Measurements from ENCODE around the gene COPZ1. TPM values are rescaled to one million over a fixed set of nuclear protein-coding genes. Genes with fewer than 3 reads are reported as not detected.

The COPZ1 gene
- total and polyA plus RNA-seq, 9 of the 15 experiments (the other 6 are each of a cell fraction or from before 2014, with no cell fraction given), result 137 to 487 (median 233) TPM

- TF ChIP-seq BACH1 (tag; IDR thresholded peaks at IDR 0.05) (no peak), HDAC8 (tag; IDR thresholded peaks at IDR 0.05) (no peak), ZNF778 (CRISPR knock-in tag; IDR thresholded peaks at IDR 0.05) (no peak), SRF (CRISPR knock-in tag; IDR thresholded peaks at IDR 0.05) (0 out of 4 replicates have a peak, but pooled peaks of 1 of the 2 experiments have one; percentile 29), TBL1XR1 (IDR thresholded peaks at IDR 0.05; ENCODE audit: low read length in 2 of 2) (peak; percentile 87 to 94), RBM22 (IDR thresholded peaks at IDR 0.05; ENCODE audit: low read depth, low read length, poor library complexity, severe bottlenecking) (no peak), EP400 (IDR thresholded peaks at IDR 0.05) (no peak), PCBP2 (IDR thresholded peaks at IDR 0.05; ENCODE audit: low read depth, low read length, poor library complexity, severe bottlenecking) (no peak), HNRNPH1 (optimal IDR thresholded peaks at IDR 0.05; ENCODE audit: low read depth, low read length) (no peak), NFE2L1 (tag; IDR thresholded peaks at IDR 0.05; ENCODE audit: borderline replicate concordance, low read depth) (no peak), ZNF354B (CRISPR knock-in tag; IDR thresholded peaks at IDR 0.05) (0 out of 2 replicates have a peak, but pooled peaks have one; percentile 23), NCOA6 (IDR thresholded peaks at IDR 0.05) (no peak), BMI1 (IDR thresholded peaks at IDR 0.05; ENCODE audit: low read length) (no peak), TCF7L2 (IDR thresholded peaks at IDR 0.05; ENCODE audit: low read depth, low read length) (no peak), ETS1 (conservative IDR thresholded peaks at IDR 0.05; ENCODE audit: control insufficient read depth, low read depth, low read length) (no peak), FOS (IDR thresholded peaks at IDR 0.05; ENCODE audit: extremely low read depth, insufficient read length) (no peak), ZNF511 (CRISPR knock-in tag; IDR thresholded peaks at IDR 0.05) (0 out of 2 replicates have a peak, but pooled peaks have one; percentile 52)
- TF ChIP-seq, protein P1, sequence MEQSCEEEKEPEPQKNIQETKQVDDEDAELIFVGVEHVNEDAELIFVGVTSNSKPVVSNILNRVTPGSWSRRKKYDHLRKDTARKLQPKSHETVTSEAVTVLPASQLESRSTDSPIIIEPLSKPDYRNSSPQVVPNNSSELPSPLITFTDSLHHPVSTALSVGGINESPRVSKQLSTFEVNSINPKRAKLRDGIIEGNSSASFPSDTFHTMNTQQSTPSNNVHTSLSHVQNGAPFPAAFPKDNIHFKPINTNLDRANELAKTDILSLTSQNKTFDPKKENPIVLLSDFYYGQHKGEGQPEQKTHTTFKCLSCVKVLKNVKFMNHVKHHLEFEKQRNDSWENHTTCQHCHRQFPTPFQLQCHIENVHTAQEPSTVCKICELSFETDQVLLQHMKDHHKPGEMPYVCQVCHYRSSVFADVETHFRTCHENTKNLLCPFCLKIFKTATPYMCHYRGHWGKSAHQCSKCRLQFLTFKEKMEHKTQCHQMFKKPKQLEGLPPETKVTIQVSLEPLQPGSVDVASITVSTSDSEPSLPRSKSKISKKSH (CRISPR knock-in tag; IDR thresholded peaks at IDR 0.05), result no peak
- TF ChIP-seq, protein P2, sequence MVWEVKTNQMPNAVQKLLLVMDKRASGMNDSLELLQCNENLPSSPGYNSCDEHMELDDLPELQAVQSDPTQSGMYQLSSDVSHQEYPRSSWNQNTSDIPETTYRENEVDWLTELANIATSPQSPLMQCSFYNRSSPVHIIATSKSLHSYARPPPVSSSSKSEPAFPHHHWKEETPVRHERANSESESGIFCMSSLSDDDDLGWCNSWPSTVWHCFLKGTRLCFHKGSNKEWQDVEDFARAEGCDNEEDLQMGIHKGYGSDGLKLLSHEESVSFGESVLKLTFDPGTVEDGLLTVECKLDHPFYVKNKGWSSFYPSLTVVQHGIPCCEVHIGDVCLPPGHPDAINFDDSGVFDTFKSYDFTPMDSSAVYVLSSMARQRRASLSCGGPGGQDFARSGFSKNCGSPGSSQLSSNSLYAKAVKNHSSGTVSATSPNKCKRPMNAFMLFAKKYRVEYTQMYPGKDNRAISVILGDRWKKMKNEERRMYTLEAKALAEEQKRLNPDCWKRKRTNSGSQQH (CRISPR knock-in tag; IDR thresholded peaks at IDR 0.05), result 0 out of 2 replicates have a peak, but pooled peaks have one; percentile 64
- TF ChIP-seq, protein P3, sequence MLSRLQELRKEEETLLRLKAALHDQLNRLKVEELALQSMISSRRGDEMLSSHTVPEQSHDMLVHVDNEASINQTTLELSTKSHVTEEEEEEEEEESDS (CRISPR knock-in tag; IDR thresholded peaks at IDR 0.05), result no peak
- TF ChIP-seq, protein P4, sequence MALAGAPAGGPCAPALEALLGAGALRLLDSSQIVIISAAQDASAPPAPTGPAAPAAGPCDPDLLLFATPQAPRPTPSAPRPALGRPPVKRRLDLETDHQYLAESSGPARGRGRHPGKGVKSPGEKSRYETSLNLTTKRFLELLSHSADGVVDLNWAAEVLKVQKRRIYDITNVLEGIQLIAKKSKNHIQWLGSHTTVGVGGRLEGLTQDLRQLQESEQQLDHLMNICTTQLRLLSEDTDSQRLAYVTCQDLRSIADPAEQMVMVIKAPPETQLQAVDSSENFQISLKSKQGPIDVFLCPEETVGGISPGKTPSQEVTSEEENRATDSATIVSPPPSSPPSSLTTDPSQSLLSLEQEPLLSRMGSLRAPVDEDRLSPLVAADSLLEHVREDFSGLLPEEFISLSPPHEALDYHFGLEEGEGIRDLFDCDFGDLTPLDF (CRISPR knock-in tag; IDR thresholded peaks at IDR 0.05), result peak; percentile 24; the same call in 1 of the 2 replicates
These were observed 30.6 kb upstream of the COPZ1 start (continued) for GRCh38 chr12:54294152-54294952.
